ENCODE measurements around the gene OSBPL8.

- no peak for TF ChIP-seq CTCF (IDR thresholded peaks at IDR 0.05)
- no peak for TF ChIP-seq POLR2A (IDR thresholded peaks at IDR 0.05)
Measured at GRCh38 chr12:76562130-76562529, 2.6 kb upstream of the OSBPL8 start.

All from sigmoid colon (tissue), 3 donors.